ENCODE data around the gene GCNT1.
"Not testable (repeated sequence)": the region's sequence is repeated elsewhere in the genome, so short reads cannot be mapped to it uniquely, and the experiment has no call there.

GCNT1 gene

GRCh38 chr9:76464706-76465105 is 5.7 kb downstream of the GCNT1 start:
- peaks cover 54% of the 10 kb centered on the region for H3K36me3 ChIP-seq (ENCODE audit: insufficient read depth, low read length)
- H3K9me3 ChIP-seq (replicated peaks; ENCODE audit: low read length) = no peaks in the 10 kb centered on the region
- no peak overlapping the region for H3K4me2 ChIP-seq (ENCODE audit: low read length)
- no peaks in the 10 kb centered on the region for H3K27me3 ChIP-seq (ENCODE audit: control insufficient read depth, insufficient read depth, low read length)
- H3K9ac ChIP-seq (ENCODE audit: low read depth, low read length) = no peak overlapping the region
- H3K4me3 ChIP-seq (ENCODE audit: low read length) = no peak overlapping the region
- peaks cover 17% of the 10 kb centered on the region for H3K4me1 ChIP-seq (ENCODE audit: control insufficient read depth, insufficient read depth, low read length)

DNA sequence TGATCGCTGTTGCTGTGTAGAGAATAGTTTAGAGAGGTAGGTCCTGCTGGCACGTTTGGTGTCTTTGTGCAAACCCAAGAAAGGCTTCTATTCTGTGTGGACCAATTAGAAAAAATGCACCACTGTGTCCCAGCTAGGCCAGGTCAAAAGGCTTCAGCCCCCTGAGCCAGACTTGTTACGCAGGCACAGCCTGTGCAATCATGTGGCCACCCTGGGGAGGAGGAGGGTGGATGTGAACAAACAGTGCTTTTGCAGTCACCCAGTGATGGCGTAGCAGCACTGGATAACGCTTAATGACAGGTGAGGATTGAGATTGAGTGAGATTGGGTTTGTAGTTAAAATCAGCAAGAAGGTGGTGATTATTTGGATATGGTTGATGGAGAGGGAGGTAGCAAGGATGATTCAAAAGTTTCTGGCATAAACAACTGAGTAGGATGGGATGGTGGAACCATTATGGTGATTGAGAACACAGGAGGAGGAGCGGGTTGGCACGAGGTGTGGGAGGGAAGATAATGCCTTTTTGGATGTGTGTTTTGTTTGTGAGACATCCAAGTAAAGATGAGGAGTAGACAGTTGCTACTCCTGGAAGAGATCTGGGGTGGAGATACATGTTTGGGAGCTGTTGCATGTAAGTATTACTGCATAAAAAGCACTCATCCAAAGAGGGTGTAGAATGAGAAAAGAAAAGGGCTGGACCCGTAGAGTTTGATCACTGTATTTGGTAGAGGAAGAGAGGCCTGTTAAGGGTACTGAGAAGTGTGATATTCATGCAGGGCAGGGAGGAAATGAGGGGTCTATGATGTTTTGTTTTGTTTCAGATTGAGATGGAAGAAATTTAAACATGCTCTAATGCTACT is 6.7 kb downstream of the GCNT1 start:
- no peaks in the 10 kb centered on the region for H3K27me3 ChIP-seq (ENCODE audit: control insufficient read depth, insufficient read depth, low read length)
- H3K4me2 ChIP-seq (ENCODE audit: low read length) = no peak overlapping the region
- H3K9ac ChIP-seq (ENCODE audit: low read depth, low read length) = no peak overlapping the region
- peaks cover 17% of the 10 kb centered on the region for H3K4me1 ChIP-seq (ENCODE audit: control insufficient read depth, insufficient read depth, low read length)
- no peak overlapping the region for H3K4me3 ChIP-seq (ENCODE audit: low read length)
- H3K9me3 ChIP-seq (replicated peaks; ENCODE audit: low read length) = no peaks in the 10 kb centered on the region
- peaks cover 52% of the 10 kb centered on the region for H3K36me3 ChIP-seq (ENCODE audit: insufficient read depth, low read length)

DNA sequence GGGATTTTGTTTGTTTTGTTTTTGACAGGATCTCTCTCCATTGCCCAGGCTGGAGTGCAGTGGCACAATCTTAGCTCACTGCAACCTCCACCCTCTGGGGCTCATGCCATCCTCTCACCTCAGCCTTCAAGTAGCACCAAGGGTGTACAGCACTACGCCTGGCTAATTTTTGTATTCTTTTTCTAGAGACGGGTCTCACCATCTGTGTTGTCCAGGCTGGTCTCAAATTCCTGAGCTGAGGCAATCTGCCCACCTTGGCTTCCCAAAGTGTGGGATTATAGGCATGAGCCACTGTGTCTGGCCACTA is 7.3 kb downstream of the GCNT1 start:
- no peaks in the 10 kb centered on the region for H3K27me3 ChIP-seq (ENCODE audit: control insufficient read depth, insufficient read depth, low read length)
- no peak overlapping the region for H3K4me2 ChIP-seq (ENCODE audit: low read length)
- no peak overlapping the region for H3K4me3 ChIP-seq (ENCODE audit: low read length)
- no peak overlapping the region for H3K9ac ChIP-seq (ENCODE audit: low read depth, low read length)
- peaks cover 12% of the 10 kb centered on the region for H3K4me1 ChIP-seq (ENCODE audit: control insufficient read depth, insufficient read depth, low read length)
- peaks cover 55% of the 10 kb centered on the region for H3K36me3 ChIP-seq (ENCODE audit: insufficient read depth, low read length)
- no peaks in the 10 kb centered on the region for H3K9me3 ChIP-seq (replicated peaks; ENCODE audit: low read length)

GRCh38 chr9:76474419-76474818 is 15.4 kb downstream of the GCNT1 start:
- Histone ChIP-seq H3K4me1 (ENCODE audit: control insufficient read depth, insufficient read depth, low read length) (no peaks in the 10 kb centered on the region), H3K36me3 (ENCODE audit: insufficient read depth, low read length) (peaks cover 30% of the 10 kb centered on the region), H3K27me3 (ENCODE audit: control insufficient read depth, insufficient read depth, low read length) (no peaks in the 10 kb centered on the region), H3K4me2 (ENCODE audit: low read length) (no peak overlapping the region), H3K9ac (ENCODE audit: low read depth, low read length) (no peak overlapping the region), H3K9me3 (replicated peaks; ENCODE audit: low read length) (no peaks in the 10 kb centered on the region), H3K4me3 (ENCODE audit: low read length) (no peak overlapping the region)

- H3K4me1 ChIP-seq (ENCODE audit: control insufficient read depth, insufficient read depth, low read length) = no peaks in the 10 kb centered on the region
- H3K27me3 ChIP-seq (ENCODE audit: control insufficient read depth, insufficient read depth, low read length) = no peaks in the 10 kb centered on the region
- no peak overlapping the region for H3K4me3 ChIP-seq (ENCODE audit: low read length)
Measured at GRCh38 chr9:76475686-76476085, 16.7 kb downstream of the GCNT1 start.

DNA sequence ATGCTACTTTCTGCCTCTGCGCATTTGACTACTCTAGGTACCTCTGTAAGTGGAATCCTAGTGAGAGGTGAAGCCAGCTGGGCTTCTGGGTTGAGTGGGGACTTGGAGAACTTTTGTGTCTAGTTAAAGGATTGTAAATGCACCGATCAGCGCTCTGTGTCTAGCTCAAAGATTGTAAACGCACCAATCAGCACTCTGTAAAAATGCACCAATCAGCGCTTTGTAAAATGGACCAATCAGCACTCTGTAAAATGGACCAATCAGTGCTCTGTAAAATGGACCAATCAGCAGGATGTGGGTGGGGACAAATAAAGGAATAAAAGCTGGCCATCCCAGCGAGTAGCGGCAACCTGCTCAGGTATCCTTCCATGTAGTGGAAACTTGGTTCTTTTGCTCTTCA is 18.8 kb downstream of the GCNT1 start:
- H3K4me2 ChIP-seq (ENCODE audit: low read length); H3K27me3 ChIP-seq (ENCODE audit: control insufficient read depth, insufficient read depth, low read length); H3K4me1 ChIP-seq (ENCODE audit: control insufficient read depth, insufficient read depth, low read length); H3K4me3 ChIP-seq (ENCODE audit: low read length); H3K9ac ChIP-seq (ENCODE audit: low read depth, low read length); H3K9me3 ChIP-seq (replicated peaks; ENCODE audit: low read length): not testable (repeated sequence)
- H3K36me3 ChIP-seq (ENCODE audit: insufficient read depth, low read length) = peaks cover 26% of the 10 kb centered on the region

More at GRCh38 chr9:76475686-76476085, 16.7 kb downstream of the GCNT1 start:
- peaks cover 29% of the 10 kb centered on the region for H3K36me3 ChIP-seq (ENCODE audit: insufficient read depth, low read length)
- H3K9ac ChIP-seq (ENCODE audit: low read depth, low read length) = no peak overlapping the region
- no peak overlapping the region for H3K4me2 ChIP-seq (ENCODE audit: low read length)
- H3K9me3 ChIP-seq (replicated peaks; ENCODE audit: low read length) = no peaks in the 10 kb centered on the region

- no peaks in the 10 kb centered on the region for H3K27me3 ChIP-seq (ENCODE audit: control insufficient read depth, insufficient read depth, low read length)
- H3K4me2 ChIP-seq (ENCODE audit: low read length) = no peak overlapping the region
- H3K9ac ChIP-seq (ENCODE audit: low read depth, low read length) = no peak overlapping the region
- no peaks in the 10 kb centered on the region for H3K4me1 ChIP-seq (ENCODE audit: control insufficient read depth, insufficient read depth, low read length)
- peaks cover 26% of the 10 kb centered on the region for H3K36me3 ChIP-seq (ENCODE audit: insufficient read depth, low read length)
- no peaks in the 10 kb centered on the region for H3K9me3 ChIP-seq (replicated peaks; ENCODE audit: low read length)
- no peak overlapping the region for H3K4me3 ChIP-seq (ENCODE audit: low read length)
Measured at GRCh38 chr9:76478226-76478625, 19.2 kb downstream of the GCNT1 start.

- not testable (repeated sequence) for H3K4me2 ChIP-seq (ENCODE audit: low read length); H3K4me3 ChIP-seq (ENCODE audit: low read length); H3K4me1 ChIP-seq (ENCODE audit: control insufficient read depth, insufficient read depth, low read length); H3K27me3 ChIP-seq (ENCODE audit: control insufficient read depth, insufficient read depth, low read length); H3K9me3 ChIP-seq (replicated peaks; ENCODE audit: low read length); H3K9ac ChIP-seq (ENCODE audit: low read depth, low read length)
- peaks cover 32% of the 10 kb centered on the region for H3K36me3 ChIP-seq (ENCODE audit: insufficient read depth, low read length)
Measured at GRCh38 chr9:76479337-76479736, 20.4 kb downstream of the GCNT1 start.

GRCh38 chr9:76486151-76486550 is 27.2 kb downstream of the GCNT1 start:
- no peaks in the 10 kb centered on the region for H3K4me1 ChIP-seq (ENCODE audit: control insufficient read depth, insufficient read depth, low read length)
- H3K27me3 ChIP-seq (ENCODE audit: control insufficient read depth, insufficient read depth, low read length) = no peaks in the 10 kb centered on the region
- H3K9ac ChIP-seq (ENCODE audit: low read depth, low read length) = no peak overlapping the region
- no peaks in the 10 kb centered on the region for H3K9me3 ChIP-seq (replicated peaks; ENCODE audit: low read length)
- H3K36me3 ChIP-seq (ENCODE audit: insufficient read depth, low read length) = peaks cover 49% of the 10 kb centered on the region
- H3K4me3 ChIP-seq (ENCODE audit: low read length) = no peak overlapping the region
- H3K4me2 ChIP-seq (ENCODE audit: low read length) = no peak overlapping the region

DNA sequence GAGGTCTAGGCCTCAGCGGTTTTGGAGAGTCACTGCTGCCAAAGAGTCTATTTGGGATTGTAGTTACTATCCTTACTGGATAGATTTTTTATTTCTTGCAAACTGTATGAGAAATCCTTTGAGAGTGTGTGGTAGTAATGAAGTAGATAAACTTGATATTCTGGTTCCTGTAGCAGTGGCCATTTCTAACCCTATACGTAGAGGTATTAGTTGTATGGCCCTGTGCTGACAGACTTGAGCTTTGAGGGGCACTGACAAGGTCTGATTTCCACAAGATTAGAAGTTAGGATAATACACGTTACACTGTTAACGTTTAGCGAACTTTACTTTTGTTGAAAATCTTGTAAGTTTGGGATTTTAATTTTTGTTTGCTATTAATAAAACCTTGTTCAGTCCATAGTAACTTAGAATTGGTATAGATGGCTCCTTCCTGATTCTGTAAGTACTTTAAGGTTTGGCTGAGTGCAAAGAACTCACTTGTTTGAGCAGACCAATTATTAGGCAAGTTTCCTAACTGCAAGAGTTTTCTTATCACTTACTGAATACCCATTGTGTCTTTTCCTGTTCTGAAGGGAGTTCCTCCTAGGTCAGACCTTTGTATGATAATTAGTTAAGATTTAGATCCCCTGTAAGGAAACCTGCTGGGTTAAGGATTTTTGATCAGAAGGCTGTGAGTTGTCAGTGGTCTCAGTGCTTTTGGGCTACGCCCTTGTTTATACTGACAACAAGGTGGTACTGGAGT is 31.4 kb downstream of the GCNT1 start:
- Histone ChIP-seq H3K4me2 (ENCODE audit: low read length) (no peak overlapping the region), H3K4me3 (ENCODE audit: low read length) (no peak overlapping the region), H3K4me1 (ENCODE audit: control insufficient read depth, insufficient read depth, low read length) (no peaks in the 10 kb centered on the region), H3K9me3 (replicated peaks; ENCODE audit: low read length) (no peaks in the 10 kb centered on the region), H3K9ac (ENCODE audit: low read depth, low read length) (no peak overlapping the region), H3K36me3 (ENCODE audit: insufficient read depth, low read length) (peaks cover 62% of the 10 kb centered on the region), H3K27me3 (ENCODE audit: control insufficient read depth, insufficient read depth, low read length) (no peaks in the 10 kb centered on the region)

DNA sequence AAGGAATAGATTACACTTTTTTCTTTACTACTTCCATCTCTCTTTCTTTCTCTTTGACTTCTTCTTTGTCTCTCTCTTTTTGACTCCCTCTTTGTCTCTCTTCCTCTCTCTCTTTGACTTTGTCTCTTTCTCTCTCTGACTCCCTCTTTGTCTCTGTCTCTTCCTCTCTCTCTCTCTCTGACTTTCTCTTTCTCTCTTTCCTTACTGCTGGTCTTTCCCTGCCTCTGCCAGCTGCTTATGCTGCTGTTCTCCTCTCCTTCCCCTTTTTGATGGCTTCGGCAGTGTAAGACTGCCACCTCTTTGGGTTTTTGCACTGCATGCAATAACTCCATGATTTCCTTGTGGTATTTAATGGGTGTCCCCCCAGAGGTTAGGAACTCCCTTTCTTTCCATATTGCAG is 32.1 kb downstream of the GCNT1 start:
- not testable (repeated sequence) for H3K9me3 ChIP-seq (replicated peaks; ENCODE audit: low read length); H3K4me1 ChIP-seq (ENCODE audit: control insufficient read depth, insufficient read depth, low read length); H3K27me3 ChIP-seq (ENCODE audit: control insufficient read depth, insufficient read depth, low read length); H3K4me3 ChIP-seq (ENCODE audit: low read length); H3K9ac ChIP-seq (ENCODE audit: low read depth, low read length); H3K4me2 ChIP-seq (ENCODE audit: low read length)
- H3K36me3 ChIP-seq (ENCODE audit: insufficient read depth, low read length) = peaks cover 57% of the 10 kb centered on the region

DNA sequence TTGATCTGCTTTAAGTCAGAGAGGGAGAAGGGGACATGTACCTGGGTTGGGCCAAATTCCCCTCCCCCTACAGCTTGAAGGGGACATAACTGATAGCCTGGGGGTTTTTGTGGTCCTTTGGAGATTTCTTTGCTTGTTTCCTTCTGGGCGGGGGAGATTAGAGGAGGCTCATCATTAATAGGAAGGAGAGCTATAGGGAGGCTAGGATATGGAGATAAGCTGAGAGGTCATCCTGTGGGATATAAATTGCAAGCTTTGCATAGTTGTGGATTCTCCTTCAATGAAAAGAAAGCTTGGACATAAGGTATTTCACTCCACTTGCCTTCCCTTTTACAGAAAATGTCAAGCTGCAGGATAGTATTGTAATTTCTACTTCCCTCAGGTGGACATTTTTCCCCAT is 34.5 kb downstream of the GCNT1 start:
- H3K4me3 ChIP-seq (ENCODE audit: low read length); H3K9ac ChIP-seq (ENCODE audit: low read depth, low read length); H3K4me2 ChIP-seq (ENCODE audit: low read length); H3K4me1 ChIP-seq (ENCODE audit: control insufficient read depth, insufficient read depth, low read length); H3K27me3 ChIP-seq (ENCODE audit: control insufficient read depth, insufficient read depth, low read length); H3K9me3 ChIP-seq (replicated peaks; ENCODE audit: low read length): not testable (repeated sequence)
- H3K36me3 ChIP-seq (ENCODE audit: insufficient read depth, low read length) = peaks cover 45% of the 10 kb centered on the region

All from skeletal muscle satellite cell (primary cell).